NCI-H2196 treated with DMSO at 0.1 percent for 48 hours (cell line): ENCODE data around the gene SYNE3.

Source experiments
- DNase-seq: peaks from one replicate; lab custom pipeline; 2025; ENCODE audit not compliant: unreplicated experiment; lab: John Stamatoyannopoulos, UW

The SYNE3 gene

DNA sequence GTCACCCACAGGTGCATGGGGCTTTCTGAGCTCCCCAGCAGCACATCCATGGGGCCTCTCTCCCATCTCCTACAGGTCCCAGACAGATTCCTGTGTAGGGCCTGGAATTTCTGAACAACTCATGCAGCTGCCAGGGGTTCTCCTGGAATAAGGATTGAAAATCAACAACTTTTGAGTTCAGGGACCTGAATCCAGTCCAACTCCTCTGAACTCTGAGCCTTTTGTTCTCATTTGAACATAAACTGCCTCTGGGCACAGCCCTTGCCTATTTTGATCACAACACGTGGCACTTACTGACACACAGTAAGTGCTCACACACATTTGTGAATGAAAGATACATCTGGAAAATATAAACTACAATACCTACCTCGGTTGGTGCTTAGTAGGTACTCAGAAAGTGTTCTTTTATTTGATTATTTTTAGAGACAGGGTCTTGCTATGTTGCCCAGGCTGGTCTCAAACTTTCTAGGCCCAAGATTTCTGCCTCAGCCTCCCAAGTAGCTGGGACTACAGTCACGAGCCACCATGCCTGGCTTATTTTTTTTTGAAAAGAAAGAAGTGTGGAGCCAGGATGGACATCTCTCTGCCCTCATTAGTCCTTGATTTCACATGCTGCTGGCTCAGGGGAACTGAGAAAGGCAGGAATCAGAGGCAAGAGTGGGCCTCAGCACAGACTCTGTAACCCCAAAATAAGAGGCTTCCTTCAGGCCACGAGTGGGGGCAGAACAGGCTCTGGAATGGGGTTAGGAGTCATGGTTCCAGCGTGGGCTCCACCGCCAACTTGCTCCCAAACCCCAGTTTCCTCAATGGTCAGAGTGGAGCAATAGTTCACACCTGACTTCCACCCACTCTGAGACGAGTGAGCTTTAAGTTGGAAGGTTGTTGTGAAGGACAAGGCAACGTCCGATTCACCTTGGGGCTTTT, 27.0 kb downstream of the SYNE3 start:
- DNase-seq, result no peak

DNA sequence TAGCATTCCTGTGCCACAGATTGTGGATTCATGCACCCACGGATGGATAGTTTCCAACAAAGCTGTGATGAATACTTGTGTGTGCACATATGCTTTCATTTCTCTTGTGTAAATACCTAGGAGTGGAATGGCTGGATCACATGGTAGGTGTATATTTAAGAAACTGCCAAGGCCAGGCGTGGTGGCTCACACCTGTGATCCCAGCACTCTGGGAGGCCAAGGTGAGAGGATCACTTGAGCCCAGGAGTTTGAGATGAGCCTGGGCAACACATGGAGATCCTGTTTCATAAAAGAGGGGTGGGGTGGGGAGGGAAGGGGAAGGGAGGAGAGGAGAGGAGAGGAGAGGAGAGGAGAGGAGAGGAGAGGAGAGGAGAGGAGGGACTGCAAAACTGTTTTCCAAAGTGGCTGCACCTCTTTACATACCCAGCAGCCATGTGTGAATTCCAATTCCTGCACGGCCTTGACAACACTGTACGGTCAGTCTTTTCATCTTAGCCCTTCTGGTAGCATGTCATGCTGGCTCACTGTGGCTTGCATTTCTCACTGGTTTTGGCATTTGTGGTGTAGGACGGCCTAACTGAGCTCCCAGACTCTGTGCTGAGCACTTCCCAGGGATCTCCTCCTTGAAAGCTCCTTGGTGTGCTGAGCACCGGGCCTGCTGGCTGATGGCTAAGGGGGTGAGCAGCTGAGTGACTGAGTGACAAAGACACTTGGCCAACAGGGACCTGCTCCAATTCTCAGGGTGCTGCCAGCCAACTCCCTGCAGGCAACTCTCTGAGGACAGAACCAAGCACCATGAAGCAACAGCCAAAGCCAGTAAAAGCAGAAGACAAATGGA, 27.9 kb downstream of the SYNE3 start:
- DNase-seq, result no peak

DNA sequence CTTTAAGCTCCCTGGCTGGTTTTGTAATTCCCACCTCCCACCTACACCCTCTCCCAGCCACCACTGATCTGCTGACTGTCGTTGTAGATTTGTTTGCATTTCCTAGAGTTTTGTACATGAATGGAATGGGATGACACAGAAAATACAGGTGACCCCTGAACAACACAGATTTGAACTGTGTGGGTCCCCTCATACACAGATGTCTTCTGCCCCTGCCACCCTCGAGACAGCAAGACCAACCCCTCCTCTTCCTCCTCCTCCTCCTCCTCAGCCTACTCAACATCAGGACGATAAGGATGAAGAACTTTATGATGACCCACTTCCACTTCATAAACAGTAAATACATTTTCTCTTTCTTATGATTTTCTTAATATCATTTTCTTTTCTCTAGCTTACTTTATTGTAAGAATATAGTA, 28.8 kb downstream of the SYNE3 start:
- no peak for DNase-seq

DNA sequence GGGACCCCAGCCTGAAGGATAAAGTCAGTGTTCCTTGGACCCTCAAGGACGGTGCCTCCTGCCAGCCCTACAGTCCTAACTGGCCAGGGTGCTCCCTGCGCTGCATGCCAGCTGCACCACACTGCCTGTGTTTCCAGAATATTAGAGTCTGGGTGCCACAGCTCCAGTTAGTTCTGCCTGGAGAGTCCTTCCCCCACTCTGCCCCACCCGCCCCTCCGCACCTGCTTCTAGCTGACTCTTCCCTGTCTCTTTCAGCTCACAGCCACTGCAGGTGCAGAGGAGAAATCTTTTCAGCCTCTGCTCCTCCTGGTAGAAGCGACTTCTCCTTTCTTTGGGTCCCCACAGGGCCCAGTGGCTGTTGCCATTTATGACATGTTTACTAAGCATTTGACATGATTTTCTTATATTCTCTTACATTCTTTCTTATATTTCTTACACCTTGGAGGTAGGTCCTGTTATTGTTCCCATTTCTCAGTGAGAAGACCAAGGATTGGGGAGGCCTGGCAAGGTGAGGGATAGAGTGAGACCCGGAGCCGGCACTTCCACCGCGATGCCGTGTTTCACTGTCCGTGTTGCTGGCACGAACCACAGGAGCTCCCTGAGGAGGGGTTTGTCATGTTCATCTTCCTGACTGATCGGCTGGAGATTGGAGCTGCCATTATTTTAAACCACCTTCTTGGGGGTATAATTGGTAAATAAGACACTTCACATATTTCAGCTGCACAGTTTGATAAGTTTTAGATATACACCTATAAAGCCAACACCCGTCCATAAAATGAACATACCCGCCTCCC, 29.4 kb downstream of the SYNE3 start:
- no peak for DNase-seq

DNA sequence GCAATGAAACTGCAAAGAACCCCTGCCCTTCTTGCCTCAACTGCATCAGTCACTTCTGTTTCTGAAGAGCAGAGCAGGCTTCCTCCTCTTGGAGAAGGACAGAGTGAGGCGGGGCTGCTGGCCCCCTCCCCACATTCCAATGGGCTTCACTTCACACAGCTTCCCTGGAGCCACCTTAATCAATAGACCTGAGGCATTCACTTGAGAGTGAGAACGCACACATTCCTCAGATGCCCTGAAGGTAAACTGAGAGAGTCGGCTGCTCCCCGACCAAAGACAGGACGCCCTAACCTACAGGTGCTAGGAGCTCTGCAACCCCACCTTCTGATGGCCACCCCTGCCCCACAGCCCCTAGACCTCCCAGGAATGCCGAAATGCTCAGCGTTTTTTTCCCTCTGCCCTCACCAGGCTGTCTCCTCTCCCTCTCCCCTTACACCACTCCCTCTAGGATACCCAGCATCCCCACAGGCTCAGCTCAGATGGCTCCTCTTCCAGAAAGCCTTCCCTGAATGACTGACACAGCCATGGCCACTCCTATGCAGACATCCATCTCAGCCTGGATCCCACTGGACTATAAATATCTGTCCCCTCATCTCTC, 31.1 kb downstream of the SYNE3 start:
- DNase-seq, result no peak

DNA sequence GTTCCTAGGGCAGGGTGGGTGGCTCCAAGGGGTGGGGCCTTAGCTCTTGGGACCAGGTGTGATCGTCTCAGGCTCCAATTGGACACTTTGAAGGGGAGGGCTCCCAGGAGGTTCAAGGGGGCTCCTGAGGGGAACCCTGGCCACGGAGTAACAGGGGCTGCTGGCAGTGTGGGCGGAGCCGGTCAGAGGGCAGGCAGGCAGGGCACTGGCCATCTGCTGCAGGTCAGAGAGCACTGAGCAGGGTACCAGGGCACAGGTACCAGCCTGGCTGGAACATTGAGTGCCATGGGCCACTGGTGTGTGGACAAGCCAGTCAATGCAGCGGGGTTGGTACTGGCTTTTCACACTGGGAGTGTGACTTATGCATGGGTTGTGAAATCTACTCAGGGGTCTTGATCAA, 32.2 kb downstream of the SYNE3 start:
- DNase-seq, result no peak

DNA sequence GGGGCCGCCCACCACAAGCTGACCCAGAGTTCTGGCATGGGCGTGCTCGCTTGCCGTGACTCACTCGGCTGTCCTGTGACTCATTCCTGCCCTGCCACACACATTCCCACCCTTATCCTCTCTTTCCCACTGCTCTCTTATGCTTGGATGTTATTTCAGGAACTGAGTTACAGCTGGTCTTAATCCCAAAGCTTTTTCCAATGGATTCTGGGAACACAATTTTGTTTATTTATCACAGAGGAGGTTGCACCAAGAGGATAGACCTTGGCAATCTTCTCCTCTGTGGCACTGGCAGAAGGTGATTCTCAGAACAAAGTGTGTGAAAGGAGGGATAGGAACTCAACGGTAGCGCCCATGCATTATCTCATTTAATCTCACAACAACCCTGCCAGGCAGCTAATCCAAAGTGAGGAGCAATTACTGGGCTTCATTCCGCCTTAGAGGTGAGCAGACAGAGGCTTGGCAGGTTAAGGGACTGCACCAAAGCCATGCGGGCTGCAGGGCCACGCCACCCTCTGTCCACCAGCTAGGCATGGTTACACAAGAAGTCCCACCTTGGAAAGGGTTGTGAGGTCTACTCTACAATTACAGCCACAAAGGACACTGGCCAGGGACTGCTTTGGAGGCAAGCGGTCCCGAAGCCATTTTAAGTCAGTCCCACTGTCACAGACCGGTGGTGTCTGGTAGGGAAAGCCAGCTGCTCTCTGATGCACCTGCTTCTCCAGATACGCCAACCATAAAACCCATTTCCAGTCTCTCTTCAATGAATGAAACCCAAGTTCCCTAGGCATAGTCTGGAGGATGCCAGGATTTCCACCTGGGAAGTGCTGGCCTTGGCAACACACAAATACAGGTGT, 32.9 kb downstream of the SYNE3 start:
- DNase-seq, result no peak

DNA sequence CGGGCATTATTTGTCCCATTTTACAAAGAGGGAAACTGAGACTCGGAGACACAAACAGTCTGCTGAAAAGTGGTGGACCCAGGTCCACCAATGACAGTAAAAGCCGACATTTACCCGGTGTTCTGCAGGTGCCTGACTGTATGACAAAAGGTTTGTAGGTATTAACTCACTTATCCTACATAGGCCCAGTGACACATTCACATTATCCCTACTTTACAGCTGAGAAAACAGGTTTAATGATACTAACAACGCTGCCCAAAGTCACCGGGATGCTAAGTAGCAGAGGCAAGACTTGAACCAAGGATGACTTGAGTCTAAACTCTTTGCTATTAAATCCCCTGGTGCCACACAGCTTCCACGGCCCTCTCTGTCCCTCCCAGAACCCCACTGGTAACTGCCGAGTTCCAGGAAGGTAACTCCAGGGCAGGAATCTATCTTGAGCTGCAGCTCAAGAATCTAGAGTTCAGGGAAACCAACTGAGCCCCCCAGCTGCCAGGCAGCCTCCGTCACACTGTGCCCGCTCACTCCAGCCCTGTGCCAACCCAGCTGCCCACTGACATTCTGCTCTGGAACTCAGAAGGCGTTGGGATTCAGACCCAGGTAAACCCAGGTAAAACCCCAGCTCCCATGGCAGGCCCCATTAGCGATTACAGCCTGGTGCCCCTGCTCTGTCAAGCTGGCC, 33.7 kb downstream of the SYNE3 start:
- no peak for DNase-seq

DNA sequence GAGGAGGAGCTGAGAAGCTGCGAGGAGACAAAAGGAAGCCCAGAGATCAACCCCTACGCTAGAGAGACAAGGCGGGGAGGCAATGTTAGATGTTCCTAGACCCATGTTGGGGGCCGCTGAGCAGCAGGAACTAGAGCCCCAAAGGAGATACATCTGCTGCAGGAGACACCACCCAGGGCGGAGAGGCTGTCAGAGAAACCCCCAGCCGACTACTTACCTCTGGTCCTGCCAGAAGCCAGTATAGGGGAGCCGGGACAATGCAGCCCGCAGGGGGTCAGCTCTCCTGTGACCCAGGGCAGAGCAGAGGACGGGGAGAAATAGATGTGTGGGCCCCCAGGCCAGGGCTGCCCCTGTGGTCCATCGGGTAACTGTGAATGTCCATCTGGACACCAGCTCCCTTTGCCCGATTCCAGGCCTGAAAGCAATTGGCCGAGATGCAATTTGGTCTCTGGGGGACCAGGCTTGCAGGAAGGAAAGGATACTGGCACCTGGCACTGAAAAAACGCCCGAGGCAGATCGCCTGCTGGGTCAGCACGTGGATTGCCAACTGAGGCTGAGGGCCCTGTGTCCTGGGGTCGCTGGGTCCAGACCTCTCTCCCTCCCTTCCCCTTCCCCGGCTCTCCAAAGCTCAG, 34.9 kb downstream of the SYNE3 start:
- DNase-seq, result no peak

DNA sequence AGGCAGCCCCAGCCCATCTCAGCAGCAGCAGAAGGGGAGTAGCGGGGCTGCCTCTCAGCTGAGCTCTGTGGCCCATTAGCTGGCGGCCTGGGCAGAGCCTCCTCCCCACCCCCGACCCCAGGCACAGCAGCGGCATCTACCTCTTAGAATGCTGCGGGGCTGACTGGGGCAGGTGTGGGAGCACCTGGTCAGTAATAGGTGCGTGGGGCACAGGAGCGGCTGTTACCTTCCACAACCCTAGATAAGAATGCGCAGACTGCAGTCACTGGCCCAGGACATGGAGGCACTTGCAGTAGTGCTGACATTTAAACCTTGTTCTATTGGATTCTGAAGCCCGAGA, 35.6 kb downstream of the SYNE3 start:
- DNase-seq, result no peak

DNA sequence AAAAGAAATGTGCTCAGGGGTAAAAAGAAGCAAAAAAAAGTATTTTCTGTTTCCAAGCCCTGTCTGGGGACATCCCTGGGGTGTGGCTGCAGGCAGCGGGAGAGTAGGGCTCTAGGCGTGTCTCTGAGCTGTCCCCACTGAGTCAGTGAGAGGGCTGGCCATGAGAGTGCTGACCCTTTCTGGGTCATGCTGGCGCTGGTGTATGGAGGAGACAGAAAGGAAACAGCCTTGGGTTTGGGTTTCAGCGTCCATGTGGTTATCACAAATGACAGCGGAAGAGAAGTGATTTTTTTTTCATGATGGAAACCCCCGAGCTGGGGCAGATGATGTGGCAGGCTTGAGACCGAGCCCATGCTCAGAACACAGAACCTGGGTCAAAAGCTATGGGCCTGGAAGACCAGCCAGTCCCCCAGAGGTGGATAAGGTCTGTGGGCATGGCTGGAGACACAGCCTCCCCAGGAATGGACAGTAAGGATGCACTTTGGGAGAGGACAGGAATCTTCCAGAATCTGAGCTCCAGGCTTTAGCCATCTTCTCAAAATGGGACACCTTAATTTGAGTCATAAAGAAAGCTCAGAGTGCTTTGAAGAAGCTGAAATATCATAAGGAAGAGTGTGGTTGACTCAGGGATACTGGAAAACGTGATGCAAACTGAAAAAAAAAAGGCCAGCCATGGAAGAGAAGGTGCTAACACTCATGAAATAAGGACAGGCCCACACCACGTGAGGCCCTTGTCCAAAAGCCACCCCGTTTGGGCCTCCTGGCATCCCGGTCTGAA, 36.2 kb downstream of the SYNE3 start:
- no peak for DNase-seq

DNA sequence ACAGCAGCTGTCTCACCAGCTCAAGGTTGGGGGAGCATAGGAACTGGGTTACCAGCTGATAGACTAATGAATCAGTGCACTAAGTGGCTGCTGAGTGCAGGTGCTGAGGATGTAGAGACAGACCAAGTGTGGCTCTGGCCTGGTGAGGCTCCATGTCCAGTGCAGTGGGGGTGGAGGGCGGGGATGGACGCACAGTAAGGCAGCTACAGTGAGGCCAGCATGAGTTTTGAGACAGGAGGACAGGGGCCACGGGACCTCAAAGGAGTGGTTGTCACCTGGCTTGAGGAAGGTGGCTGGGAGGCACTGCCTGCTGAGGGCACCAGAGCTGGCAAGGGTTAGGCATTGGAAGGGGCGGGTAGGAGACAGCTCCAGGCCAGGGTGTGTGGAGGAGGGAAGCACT, 37.0 kb downstream of the SYNE3 start:
- no peak for DNase-seq

DNA sequence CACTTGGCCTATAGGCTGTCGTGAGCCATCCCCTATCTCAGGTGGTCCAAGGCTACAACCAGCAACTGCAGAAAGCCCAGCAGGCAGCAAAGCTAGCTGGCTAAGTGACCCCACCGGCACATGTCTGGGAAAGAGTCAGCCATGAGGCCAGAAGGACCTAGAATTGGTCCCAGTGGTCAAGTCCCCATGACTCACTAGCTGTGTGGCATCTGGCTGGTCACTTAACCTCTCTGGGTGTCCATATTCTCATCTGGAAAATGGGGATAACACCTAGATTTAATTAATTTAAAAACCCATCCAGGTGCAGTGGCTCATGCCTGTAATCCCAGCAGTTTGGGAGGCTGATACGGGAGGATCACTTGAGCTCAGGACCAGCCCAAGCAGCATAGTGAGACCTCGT, 37.6 kb downstream of the SYNE3 start:
- DNase-seq, result no peak

DNA sequence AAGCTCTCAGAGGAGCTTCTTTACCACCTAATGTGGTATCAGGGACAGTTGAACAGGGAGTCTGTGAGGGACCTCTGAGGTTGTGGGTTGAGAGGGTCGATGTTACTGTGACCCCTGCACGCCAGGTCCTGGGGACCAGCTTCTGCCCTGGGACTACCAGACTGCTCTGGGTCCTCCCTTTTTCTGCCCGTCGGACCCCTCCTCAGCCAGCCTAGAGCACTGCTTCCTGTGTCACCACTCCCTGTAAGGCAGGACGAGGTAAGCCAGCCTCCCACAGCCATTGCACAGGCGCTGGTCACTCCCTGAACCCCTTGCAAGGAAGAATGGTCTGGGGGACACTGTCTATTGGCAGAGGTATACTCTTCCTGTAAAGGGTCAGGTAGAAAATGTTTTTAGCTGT, 38.1 kb downstream of the SYNE3 start:
- DNase-seq, result no peak

DNA sequence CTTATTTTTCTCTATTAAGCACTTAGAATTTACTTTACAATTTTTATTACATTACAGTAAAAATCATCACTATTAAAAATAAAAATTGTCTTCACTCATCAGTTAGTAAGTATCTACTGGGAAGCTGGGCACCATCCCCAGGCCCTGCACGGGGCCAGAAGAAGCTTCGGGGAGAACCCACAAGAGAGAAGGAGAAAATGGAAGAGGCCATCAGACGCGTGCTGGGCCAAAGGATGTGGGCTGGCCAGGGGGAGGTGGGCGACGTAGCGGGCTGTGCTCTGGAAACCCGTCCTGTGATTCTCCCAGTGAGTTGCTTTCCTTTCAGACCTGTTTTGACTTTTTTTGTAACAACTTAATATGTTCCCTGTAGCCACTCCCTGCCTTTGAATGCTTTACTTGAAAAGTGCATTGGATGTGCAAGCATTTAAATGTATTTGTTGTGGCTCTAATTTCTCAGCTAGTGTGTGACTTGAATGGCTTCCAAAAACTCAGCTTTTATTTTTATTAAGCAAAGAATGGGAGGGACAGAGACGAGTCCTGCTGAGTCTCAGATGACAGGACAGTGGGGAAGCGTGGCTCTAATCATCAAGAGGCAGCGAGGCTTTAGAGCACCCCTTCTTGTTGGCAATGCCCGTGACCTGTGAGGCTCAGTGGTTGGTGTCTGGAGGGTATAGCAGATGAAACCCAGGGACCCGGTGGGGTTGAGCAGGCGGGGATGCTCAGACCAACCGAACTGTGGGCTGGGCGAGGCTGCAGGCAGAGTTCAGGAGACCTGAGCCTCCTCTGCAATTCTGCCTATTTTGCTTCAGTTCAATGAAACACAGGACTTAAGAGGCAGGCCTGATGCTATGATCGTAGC, 38.8 kb downstream of the SYNE3 start:
- DNase-seq, result no peak

DNA sequence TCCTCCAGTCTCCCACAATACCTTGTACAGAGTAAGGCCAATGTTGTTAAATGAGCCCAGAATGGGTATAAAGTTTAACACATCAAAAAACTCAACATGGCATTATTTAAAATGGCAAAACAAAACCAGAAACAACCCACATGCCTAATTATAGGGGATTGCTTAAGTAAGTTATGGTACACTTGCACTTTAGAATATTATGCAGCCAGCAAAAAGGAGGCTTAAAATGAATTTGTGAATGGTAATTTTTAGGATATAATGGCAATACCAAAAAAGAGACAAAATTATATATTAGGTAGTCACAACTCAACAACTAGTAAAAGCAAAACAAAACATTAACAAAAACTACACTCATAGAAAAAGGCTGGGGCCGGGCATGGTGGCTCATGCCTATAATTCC, 39.7 kb downstream of the SYNE3 start:
- no peak for DNase-seq

DNA sequence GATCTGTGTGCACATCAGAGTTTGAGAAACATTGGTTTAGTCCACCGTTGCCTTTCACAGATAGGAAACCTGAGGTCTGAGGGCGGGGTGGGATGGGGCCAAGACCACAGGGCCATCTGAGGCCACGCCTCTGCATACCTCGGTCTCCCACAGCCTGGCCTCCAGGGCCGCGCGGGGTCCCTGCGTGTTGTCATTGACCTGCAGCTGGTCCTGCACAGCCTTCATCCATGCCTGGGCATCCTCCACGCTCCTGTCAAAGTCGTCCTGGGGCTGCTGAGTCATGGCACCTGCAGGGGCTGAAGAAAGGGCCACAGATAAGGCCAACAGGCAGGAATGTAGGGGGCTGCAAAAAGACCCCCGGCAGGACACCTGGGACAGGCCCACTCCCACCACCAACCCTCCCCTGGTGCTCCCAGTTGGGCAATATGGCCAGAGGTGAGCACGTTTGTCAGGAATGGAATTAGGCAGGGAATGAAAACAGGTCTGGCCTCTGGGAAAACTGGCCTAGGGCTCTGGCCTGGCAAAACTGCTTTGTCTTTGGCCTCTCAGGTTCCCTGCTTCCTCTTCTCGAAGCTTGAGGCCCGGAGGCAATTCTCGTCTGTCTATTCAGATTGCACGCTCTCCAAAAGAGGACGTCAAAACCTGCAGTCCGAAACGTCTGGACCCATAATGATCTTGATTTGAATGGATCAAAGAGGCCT, 40.8 kb downstream of the SYNE3 start:
- no peak for DNase-seq
